OCI-LY7 (cell line): ENCODE data around the gene RPA3. TPM values are rescaled to one million over a fixed set of nuclear protein-coding genes. Genes with fewer than 3 reads are reported as not detected.

ENCODE experiments used
- BruUV-seq: library from RNA; stranded (reverse); fragments of 400-500 nt; replicated peaks from 2 replicates; lab custom pipeline; 2021; lab: Mats Ljungman, UMichigan
- CTCF ChIA-PET: fragments of 300-600 bp; sonication (Branson Sonifier 250); formaldehyde crosslinking; loops from one replicate; lab custom pipeline; 2022; ENCODE audit warnings: antibody characterized with exemption; ENCODE audit not compliant: unreplicated experiment; lab: Charles Lee
- POLR2A ChIA-PET: fragments of 300-600 bp; sonication (Branson Sonifier 250); formaldehyde crosslinking; loops from one replicate; lab custom pipeline; 2022; ENCODE audit warnings: antibody characterized with exemption; lab: Charles Lee
- DNase-seq: peaks from one replicate; pipeline ENCODE4 v3.0.0-alpha.2; 2015; ENCODE audit warnings: low spot score
- H2AFZ ChIP-seq: fragments of 200-600 bp; sonication (generic), shearing (Covaris generic); 2 replicates; pipeline ENCODE4 v1.6.1; 2014; ENCODE audit warnings: mild to moderate bottlenecking, antibody characterized with exemption, low read length, moderate library complexity
- H3K27ac ChIP-seq: fragments of 200-600 bp; sonication (generic); 2 replicates; pipeline ENCODE4 v1.5.1; 2014; ENCODE audit warnings: mixed run types, low read depth, mild to moderate bottlenecking, moderate library complexity, low read length, inconsistent platforms; ENCODE audit not compliant: poor library complexity, severe bottlenecking
- H3K36me3 ChIP-seq: fragments of 200-600 bp; sonication (generic); 2 replicates; pipeline ENCODE4 v1.6.1; 2014; ENCODE audit warnings: mild to moderate bottlenecking, antibody characterized with exemption, low read length, moderate library complexity, mixed read lengths; ENCODE audit not compliant: insufficient read depth
- H3K4me1 ChIP-seq: fragments of 200-600 bp; sonication (generic); 2 replicates; pipeline ENCODE4 v1.5.1; 2014; ENCODE audit warnings: mild to moderate bottlenecking, low read length; ENCODE audit not compliant: insufficient read depth, poor library complexity, severe bottlenecking
- H3K4me2 ChIP-seq: fragments of 200-600 bp; sonication (generic); 2 replicates; pipeline ENCODE4 v1.6.1; 2014; ENCODE audit warnings: mild to moderate bottlenecking, low read length
- H3K4me3 ChIP-seq: fragments of 200-600 bp; sonication (generic); 2 replicates; pipeline ENCODE4 v1.5.1; 2014; ENCODE audit warnings: mild to moderate bottlenecking, low read depth, low read length; ENCODE audit not compliant: poor library complexity, severe bottlenecking
- H3K79me2 ChIP-seq: fragments of 200-600 bp; sonication (generic); 2 replicates; pipeline ENCODE4 v1.6.1; 2016; ENCODE audit warnings: low read depth, mild to moderate bottlenecking, low read length, moderate library complexity, mixed read lengths; ENCODE audit not compliant: insufficient read depth
- H3K9me2 ChIP-seq: fragments of 200-600 bp; sonication (generic); 2 replicates; pipeline ENCODE4 v1.6.1; 2016; ENCODE audit warnings: mild to moderate bottlenecking, low read length, mixed read lengths; ENCODE audit not compliant: insufficient read depth
- H3K9me3 ChIP-seq: fragments of 200-600 bp; sonication (generic); 2 replicates; pipeline ENCODE4 v1.6.1; 2014; ENCODE audit warnings: mild to moderate bottlenecking, mixed run types, low read length, mixed read lengths
- H4K20me1 ChIP-seq: fragments of 200-600 bp; sonication (generic); 2 replicates; pipeline ENCODE4 v1.6.1; 2014; ENCODE audit warnings: mild to moderate bottlenecking, antibody characterized with exemption, low read length, moderate library complexity, mixed read lengths; ENCODE audit not compliant: insufficient read depth
- CTCF ChIP-seq: fragments of 200-600 bp; sonication (generic); conservative IDR thresholded peaks from 2 replicates; pipeline ENCODE4 v1.5.1; 2014; ENCODE audit warnings: mild to moderate bottlenecking, antibody characterized with exemption, low read length, moderate library complexity, mixed read lengths
- EZH2phosphoT487 ChIP-seq: fragments of 200-600 bp; sonication (generic); IDR thresholded peaks from 2 replicates; pipeline ENCODE4 v1.6.1; 2018; ENCODE audit warnings: low read depth, borderline replicate concordance, mild to moderate bottlenecking, mixed run types, antibody characterized with exemption, low read length, moderate library complexity, mixed read lengths
- intact Hi-C: fragments of 100-400 bp; cut with micrococcal nuclease; formaldehyde crosslinking; loops from one replicate; pipeline ENCODE4 v1.10.0; 2022; ENCODE audit not compliant: unreplicated experiment
- total RNA-seq, 2 experiments: library from RNA; depleted of rRNA in 1 of 2; stranded (reverse); fragments of >200 nt in 1 of 2; shearing (Covaris generic) in 1 of 2; gene quantifications; 2 replicates each; pipeline ENCODE4 v1.2.3, GENCODE V29; 2014 to 2022

RPA3 gene
- total RNA-seq, 2 experiments from 2014 or later, result 66.3 to 111 TPM

DNA sequence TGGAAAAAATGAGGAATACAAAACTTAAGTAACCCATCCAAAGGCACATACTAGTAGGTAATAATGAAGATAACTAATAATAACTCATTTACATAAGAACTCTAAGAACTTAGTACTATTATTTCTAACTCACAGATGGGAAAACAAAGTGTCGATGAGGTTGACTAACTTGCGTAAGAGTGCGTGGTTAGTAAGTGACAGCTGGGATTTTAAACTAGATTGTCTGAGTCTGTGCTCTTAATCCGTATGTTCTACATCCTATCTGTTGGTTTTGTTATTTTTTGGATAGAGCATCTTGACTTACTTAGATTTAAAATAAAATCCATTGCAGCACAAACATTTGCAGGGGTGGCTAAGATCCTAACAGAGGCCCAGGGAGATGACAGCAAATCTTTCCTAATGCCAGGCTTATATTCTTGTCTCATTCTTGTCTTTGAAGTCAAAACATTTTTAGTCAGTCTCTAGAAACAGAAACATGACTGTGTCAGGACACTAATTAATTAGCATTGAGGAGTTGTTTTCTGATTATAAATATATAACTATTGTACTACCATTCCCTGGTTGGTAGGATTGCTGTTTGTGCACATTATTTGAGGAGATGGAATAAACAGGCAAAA lies 11.7 kb downstream of the RPA3 start:
- Histone ChIP-seq H3K9me3 (no peaks in the 10 kb centered on the region), H2AFZ (no peak overlapping the region), H3K4me1 (no peaks in the 10 kb centered on the region), H3K4me3 (no peak overlapping the region), H3K4me2 (no peak overlapping the region), H4K20me1 (no peaks in the 10 kb centered on the region), H3K27ac (no peak overlapping the region), H3K9me2 (no peaks in the 10 kb centered on the region), H3K36me3 (no peaks in the 10 kb centered on the region), H3K79me2 (no peaks in the 10 kb centered on the region)
- TF ChIP-seq CTCF (no peak), EZH2phosphoT487 (no peak)
- no peak for DNase-seq
- ChIA-PET CTCF (no interaction called here), POLR2A (no interaction called here)
- BruUV-seq, result no TSS peak
- intact Hi-C loops, result no loop called here

DNA sequence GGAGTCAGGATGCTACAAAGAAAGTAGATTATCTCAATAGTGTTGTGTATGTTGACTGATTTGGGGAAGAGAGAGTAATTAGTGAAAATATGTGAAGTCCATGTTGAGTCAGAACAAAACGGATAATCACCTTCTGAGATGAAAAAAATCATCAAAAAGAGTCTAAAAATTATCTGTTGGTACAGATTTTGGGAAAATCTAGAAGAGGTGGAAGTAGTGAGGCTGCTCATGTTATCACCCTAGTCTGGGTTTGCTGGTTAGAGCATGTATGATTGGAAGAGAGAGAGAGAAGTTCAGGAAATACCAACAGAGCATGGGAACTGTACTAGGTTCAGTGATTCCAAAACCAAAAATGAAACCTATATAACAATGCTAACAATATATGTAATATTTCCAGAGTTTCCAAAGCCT lies 12.3 kb downstream of the RPA3 start:
- BruUV-seq, result no TSS peak
- Histone ChIP-seq H3K36me3 (no peaks in the 10 kb centered on the region), H3K79me2 (no peaks in the 10 kb centered on the region), H3K4me2 (no peak overlapping the region), H3K4me1 (no peaks in the 10 kb centered on the region), H3K27ac (no peak overlapping the region), H4K20me1 (no peaks in the 10 kb centered on the region), H3K9me2 (no peaks in the 10 kb centered on the region), H2AFZ (no peak overlapping the region), H3K9me3 (no peaks in the 10 kb centered on the region), H3K4me3 (no peak overlapping the region)
- CTCF ChIA-PET, result no interaction called here
- DNase-seq, result no peak
- intact Hi-C loops, result no loop called here
- no peak for TF ChIP-seq EZH2phosphoT487
- TF ChIP-seq CTCF, result no peak
- POLR2A ChIA-PET, result no interaction called here

DNA sequence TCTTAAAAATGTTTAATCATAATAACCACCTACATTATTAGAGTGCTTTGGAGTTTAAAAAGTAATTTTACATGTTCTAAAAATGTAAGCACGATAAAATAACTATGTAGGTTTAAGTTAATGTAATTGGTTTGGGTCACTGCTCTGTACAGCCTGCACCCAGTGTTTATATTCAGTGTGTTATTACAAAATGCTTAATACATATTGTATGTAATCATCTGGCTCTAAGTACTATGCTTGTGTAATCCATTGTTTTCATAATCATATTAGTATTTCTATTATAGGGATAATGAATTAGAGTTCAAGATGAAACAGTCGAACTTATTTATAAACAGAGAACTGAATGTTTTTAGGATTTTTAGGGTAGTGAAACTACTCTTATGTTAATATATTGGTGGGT lies 13.1 kb downstream of the RPA3 start:
- CTCF ChIA-PET, result no interaction called here
- no TSS peak for BruUV-seq
- no peak for DNase-seq
- Histone ChIP-seq H3K9me3 (no peaks in the 10 kb centered on the region), H3K4me2 (no peak overlapping the region), H3K4me1 (no peaks in the 10 kb centered on the region), H3K79me2 (no peaks in the 10 kb centered on the region), H2AFZ (no peak overlapping the region), H3K4me3 (no peak overlapping the region), H3K36me3 (no peaks in the 10 kb centered on the region), H4K20me1 (no peaks in the 10 kb centered on the region), H3K27ac (no peak overlapping the region), H3K9me2 (no peaks in the 10 kb centered on the region)
- POLR2A ChIA-PET, result no interaction called here
- intact Hi-C loops, result no loop called here
- TF ChIP-seq CTCF (no peak), EZH2phosphoT487 (no peak)
